ENCODE results near the gene BACH2. TPM values are rescaled to one million over a fixed set of nuclear protein-coding genes. Genes with fewer than 3 reads are reported as not detected.

The BACH2 gene
- total RNA-seq, 1 experiment from 2014 or later: 3.3 TPM

- intact Hi-C loops (cut with micrococcal nuclease): no loop called here
- RAD21 ChIA-PET (ENCODE audit: low non-redundant PET in 1 of 2, low total read pairs in 2 of 2, uncharacterized antibody in 2 of 2, unreplicated experiment in 2 of 2): no interaction called here
Measured at GRCh38 chr6:90107371-90107770, 189.3 kb downstream of the BACH2 start.

DNA sequence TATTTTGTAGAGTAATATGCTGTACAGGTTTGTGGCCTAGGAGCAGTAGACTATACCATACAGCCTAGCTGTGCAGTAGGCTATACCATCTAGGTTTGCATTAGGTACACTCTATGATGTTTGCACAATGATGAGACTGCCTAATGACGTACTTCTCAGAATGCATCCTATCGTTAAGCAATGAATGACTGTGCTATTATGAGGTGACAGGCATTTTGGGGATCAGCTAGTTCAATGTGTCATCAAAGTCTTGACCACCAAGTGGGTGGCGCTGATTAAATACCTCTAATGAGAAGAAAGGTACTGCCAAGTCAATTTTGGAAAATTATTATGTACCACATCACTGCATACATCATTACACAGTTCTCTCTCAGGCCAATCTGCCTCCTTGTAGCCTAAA is 190.2 kb downstream of the BACH2 start:
- no peaks in the 10 kb centered on the region for H3K9me3 ChIP-seq (ENCODE audit: control insufficient read depth in 1 of 2, insufficient read depth in 1 of 2, low read depth in 1 of 2, low read length in 2 of 2)
- peaks cover 2 to 15% of the 10 kb centered on the region in 2 experiments; a peak in 3 of 4 replicates for H3K4me1 ChIP-seq (ENCODE audit: control insufficient read depth in 1 of 2, insufficient read depth in 2 of 2, low read length in 2 of 2)
- H3K27me3 ChIP-seq (ENCODE audit: insufficient read depth, low read length): no peaks in the 10 kb centered on the region
- RAD21 ChIA-PET (ENCODE audit: low non-redundant PET in 1 of 2, low total read pairs in 2 of 2, uncharacterized antibody in 2 of 2, unreplicated experiment in 2 of 2): no interaction called here
- H4K20me1 ChIP-seq (ENCODE audit: insufficient read depth): no peaks in the 10 kb centered on the region
- no peak overlapping the region for H3K4me2 ChIP-seq (ENCODE audit: low read length)
- TF ChIP-seq SIN3A (IDR thresholded peaks at IDR 0.05; ENCODE audit: low read depth) (no peak), CTCF (IDR thresholded peaks at IDR 0.05 in 2 of 3, conservative IDR thresholded peaks at IDR 0.05 in 1 of 3; ENCODE audit: borderline replicate concordance in 1 of 3, insufficient read depth in 1 of 3, low read depth in 2 of 3, low read length in 2 of 3) (no peak), SP1 (IDR thresholded peaks at IDR 0.05; ENCODE audit: low read depth) (no peak), CEBPB (IDR thresholded peaks at IDR 0.05; ENCODE audit: low read depth) (no peak), POLR2A (IDR thresholded peaks at IDR 0.05; ENCODE audit: borderline replicate concordance, extremely low read depth, insufficient read depth, insufficient read length) (no peak), POLR2AphosphoS5 (IDR thresholded peaks at IDR 0.05; ENCODE audit: low read depth, low read length) (no peak), EZH2phosphoT487 (IDR thresholded peaks at IDR 0.05; ENCODE audit: borderline replicate concordance) (no peak)
- TF ChIP-seq, protein P1, sequence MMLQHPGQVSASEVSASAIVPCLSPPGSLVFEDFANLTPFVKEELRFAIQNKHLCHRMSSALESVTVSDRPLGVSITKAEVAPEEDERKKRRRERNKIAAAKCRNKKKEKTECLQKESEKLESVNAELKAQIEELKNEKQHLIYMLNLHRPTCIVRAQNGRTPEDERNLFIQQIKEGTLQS (IDR thresholded peaks at IDR 0.05): no peak
- BruUV-seq (replicated peaks): no TSS peak
- no peaks in the 10 kb centered on the region for H3K36me3 ChIP-seq (ENCODE audit: control insufficient read depth in 1 of 2, insufficient read depth in 2 of 2, low read length in 2 of 2)
- intact Hi-C loops (cut with micrococcal nuclease): no loop called here
- H3K9me2 ChIP-seq (ENCODE audit: insufficient read depth): no peaks in the 10 kb centered on the region
- no peaks in the 10 kb centered on the region for H3K79me2 ChIP-seq (ENCODE audit: insufficient read depth, low read length)
- ATAC-seq: no peak
- POLR2A ChIA-PET: no interaction called here
- H3K9ac ChIP-seq (ENCODE audit: low read length): no peak overlapping the region
- no peak overlapping the region for H3K4me3 ChIP-seq (replicated peaks in 1 of 2; ENCODE audit: low read depth in 1 of 2, low read length in 2 of 2)
- no peak overlapping the region for H2AFZ ChIP-seq (ENCODE audit: low read depth, low read length, poor library complexity, severe bottlenecking)
- H3K27ac ChIP-seq (ENCODE audit: low read depth, low read length): no peak overlapping the region
- no peak for DNase-seq (ENCODE audit: low read depth, low spot score)
- CTCF ChIA-PET: no interaction called here

More at GRCh38 chr6:90107371-90107770, 189.3 kb downstream of the BACH2 start:
- no peaks in the 10 kb centered on the region for H3K36me3 ChIP-seq (ENCODE audit: control insufficient read depth in 1 of 2, insufficient read depth in 2 of 2, low read length in 2 of 2)
- no peak overlapping the region for H3K4me3 ChIP-seq (replicated peaks in 1 of 2; ENCODE audit: low read depth in 1 of 2, low read length in 2 of 2)
- TF ChIP-seq EGR1 (IDR thresholded peaks at IDR 0.05; ENCODE audit: low read depth) (no peak), RAD21 (IDR thresholded peaks at IDR 0.05; ENCODE audit: low read depth) (no peak), CBX3 (IDR thresholded peaks at IDR 0.05; ENCODE audit: low read depth) (no peak), SRF (IDR thresholded peaks at IDR 0.05; ENCODE audit: low read depth) (no peak), POLR2A (IDR thresholded peaks at IDR 0.05; ENCODE audit: borderline replicate concordance, extremely low read depth, insufficient read depth, insufficient read length) (no peak), TCF7L2 (IDR thresholded peaks at IDR 0.05; ENCODE audit: borderline replicate concordance, extremely low read depth, insufficient read depth, insufficient read length) (no peak), YY1 (IDR thresholded peaks at IDR 0.05; ENCODE audit: extremely low read depth, insufficient replicate concordance, low read depth, low read length) (no peak), ELF1 (IDR thresholded peaks at IDR 0.05; ENCODE audit: borderline replicate concordance, low read depth) (no peak), EZH2 (IDR thresholded peaks at IDR 0.05) (no peak), FOSL1 (IDR thresholded peaks at IDR 0.05; ENCODE audit: low read depth) (no peak), EZH2phosphoT487 (IDR thresholded peaks at IDR 0.05; ENCODE audit: borderline replicate concordance) (no peak), ZNF274 (IDR thresholded peaks at IDR 0.05; ENCODE audit: low read depth, low read length) (no peak), ZFX (IDR thresholded peaks at IDR 0.05) (no peak)
- H3K79me2 ChIP-seq (ENCODE audit: insufficient read depth, low read length): no peaks in the 10 kb centered on the region
- no peak overlapping the region for H3K9ac ChIP-seq (ENCODE audit: low read length)
- ChIA-PET POLR2A (no interaction called here), CTCF (no interaction called here)
- no peaks in the 10 kb centered on the region for H4K20me1 ChIP-seq (ENCODE audit: insufficient read depth)
- H3K4me2 ChIP-seq (ENCODE audit: low read length): no peak overlapping the region
- H3K27ac ChIP-seq (ENCODE audit: low read depth, low read length): no peak overlapping the region
- H3K9me2 ChIP-seq (ENCODE audit: insufficient read depth): no peaks in the 10 kb centered on the region
- no TSS peak for BruUV-seq (replicated peaks)
- H3K27me3 ChIP-seq (ENCODE audit: insufficient read depth, low read length): no peaks in the 10 kb centered on the region
- DNase-seq (ENCODE audit: low read depth, low spot score): no peak
- H2AFZ ChIP-seq (ENCODE audit: low read depth, low read length, poor library complexity, severe bottlenecking): no peak overlapping the region
- no peak for ATAC-seq
- peaks cover 2 to 11% of the 10 kb centered on the region in 2 experiments; a peak in 3 of 4 replicates for H3K4me1 ChIP-seq (ENCODE audit: control insufficient read depth in 1 of 2, insufficient read depth in 2 of 2, low read length in 2 of 2)
- H3K9me3 ChIP-seq (ENCODE audit: control insufficient read depth in 1 of 2, insufficient read depth in 1 of 2, low read depth in 1 of 2, low read length in 2 of 2): no peaks in the 10 kb centered on the region

Measured in HCT116 (cell line).